HL-60 (cell line): Measurements from ENCODE around the gene NFATC1.

Experiments used
- DNase-seq, 2 experiments: peaks; one replicate each; pipeline ENCODE4 v3.0.0-alpha.2; 2010 to 2020; ENCODE audit warnings: low read depth in 1 of 2, low spot score in 1 of 2
- H3K27ac ChIP-seq: fragments of 250-450 bp; sonication (Bioruptor Pico); replicated peaks from 2 replicates; pipeline ENCODE4 v1.5.1; 2020; ENCODE audit warnings: mild to moderate bottlenecking, moderate library complexity
- H3K27me3 ChIP-seq: fragments of 250-450 bp; sonication (Bioruptor Pico); 2 replicates; pipeline ENCODE4 v1.5.1; 2021; ENCODE audit warnings: mild to moderate bottlenecking, moderate library complexity; ENCODE audit not compliant: insufficient read depth, poor library complexity, severe bottlenecking
- H3K4me3 ChIP-seq: replicated peaks from 2 replicates; pipeline ENCODE4 v1.5.1; 2011; ENCODE audit warnings: mild to moderate bottlenecking, control low read depth, low read length; ENCODE audit not compliant: insufficient read depth
- CTCF ChIP-seq: IDR thresholded peaks from one replicate; pipeline ENCODE4 v1.5.1; 2011; ENCODE audit warnings: low read length, control low read depth, inconsistent platforms; ENCODE audit not compliant: insufficient read depth
- GABPA ChIP-seq: IDR thresholded peaks from 2 replicates; pipeline ENCODE4 v1.6.1; 2012; ENCODE audit warnings: low read depth
- POLR2AphosphoS5 ChIP-seq: IDR thresholded peaks from 2 replicates; pipeline ENCODE4 v1.6.1; 2012; ENCODE audit warnings: low read depth
- REST ChIP-seq: IDR thresholded peaks from 2 replicates; pipeline ENCODE4 v1.6.1; 2012; ENCODE audit warnings: low read depth; ENCODE audit not compliant: insufficient replicate concordance
- SPI1 ChIP-seq: IDR thresholded peaks from 2 replicates; pipeline ENCODE4 v1.6.1; 2012; ENCODE audit warnings: low read depth, mild to moderate bottlenecking, borderline replicate concordance

The NFATC1 gene

GRCh38 chr18:79552696-79553095 is 157.0 kb downstream of the NFATC1 start:
- DNase-seq = no peak
- H3K27me3 ChIP-seq = no peaks in the 10 kb centered on the region
- no peak overlapping the region for H3K27ac ChIP-seq
- H3K4me3 ChIP-seq = no peak overlapping the region
- no peak for TF ChIP-seq GABPA
- no peak for TF ChIP-seq CTCF
- no peak for TF ChIP-seq POLR2AphosphoS5
- no peak for TF ChIP-seq REST
- TF ChIP-seq SPI1 = no peak

- no peak for DNase-seq
- Histone ChIP-seq H3K27ac (no peak overlapping the region), H3K4me3 (no peak overlapping the region), H3K27me3 (no peaks in the 10 kb centered on the region)
- TF ChIP-seq CTCF (no peak), REST (no peak), GABPA (no peak), POLR2AphosphoS5 (no peak), SPI1 (no peak)
Measured at GRCh38 chr18:79553154-79553553, 157.4 kb downstream of the NFATC1 start.

- no peak overlapping the region for H3K4me3 ChIP-seq
- no peak overlapping the region for H3K27ac ChIP-seq
- no peak for TF ChIP-seq GABPA
- DNase-seq = no peak
- H3K27me3 ChIP-seq = no peaks in the 10 kb centered on the region
Measured at GRCh38 chr18:79553696-79554095, 158.0 kb downstream of the NFATC1 start.

- TF ChIP-seq SPI1 (no peak), CTCF (no peak), GABPA (no peak), REST (no peak), POLR2AphosphoS5 (no peak)
Measured at GRCh38 chr18:79554321-79554720, 158.6 kb downstream of the NFATC1 start.

More at GRCh38 chr18:79554321-79554720, 158.6 kb downstream of the NFATC1 start:
- Histone ChIP-seq H3K27me3 (no peaks in the 10 kb centered on the region), H3K27ac (no peak overlapping the region), H3K4me3 (no peak overlapping the region)
- no peak for DNase-seq
